SK-N-DZ (cell line): Measurements from ENCODE around the gene PSMD5.
A peak's percentile ranks its signal among the peaks of the same experiment; 100 is the strongest.

Source experiments
- DNase-seq: peaks from one replicate; pipeline ENCODE4 v3.0.0-alpha.2; 2015; ENCODE audit warnings: low spot score

PSMD5 gene

DNA sequence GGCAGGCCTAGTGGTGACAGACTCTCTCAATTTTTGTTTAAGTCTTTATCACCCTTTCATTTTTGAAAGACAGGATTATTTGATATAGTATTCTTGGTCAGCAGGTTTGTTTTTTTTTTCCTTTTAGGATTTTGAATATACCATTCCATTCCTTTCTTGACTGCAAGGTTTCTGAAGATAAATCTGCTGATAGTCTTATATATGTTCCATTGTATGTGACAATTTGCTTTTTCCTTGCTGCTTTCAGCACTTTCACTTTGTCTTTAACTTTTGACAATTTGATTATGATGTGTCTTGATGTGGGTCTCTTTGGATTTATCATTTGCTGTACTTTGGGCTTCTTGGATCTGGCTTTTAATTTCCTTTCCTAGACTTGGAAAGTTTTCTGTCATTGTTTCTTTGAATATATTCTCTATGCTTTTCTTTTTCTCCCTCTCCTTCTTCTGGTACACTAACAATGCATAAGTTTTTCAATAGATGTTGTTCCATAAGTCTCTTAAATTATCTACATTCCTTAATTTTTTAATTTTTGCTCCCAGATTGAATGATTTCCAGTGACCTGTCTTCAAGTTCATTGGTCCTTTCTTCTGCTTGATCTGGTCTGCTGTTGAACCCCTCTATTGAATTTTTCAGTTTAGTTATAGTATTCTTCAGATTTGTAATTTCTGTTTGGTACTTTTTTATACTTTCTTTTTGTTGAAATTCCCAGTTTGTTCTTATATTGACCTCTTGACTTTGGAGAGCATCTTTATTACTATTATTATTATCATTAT, 34.9 kb downstream of the PSMD5 start:
- DNase-seq = no peak

DNA sequence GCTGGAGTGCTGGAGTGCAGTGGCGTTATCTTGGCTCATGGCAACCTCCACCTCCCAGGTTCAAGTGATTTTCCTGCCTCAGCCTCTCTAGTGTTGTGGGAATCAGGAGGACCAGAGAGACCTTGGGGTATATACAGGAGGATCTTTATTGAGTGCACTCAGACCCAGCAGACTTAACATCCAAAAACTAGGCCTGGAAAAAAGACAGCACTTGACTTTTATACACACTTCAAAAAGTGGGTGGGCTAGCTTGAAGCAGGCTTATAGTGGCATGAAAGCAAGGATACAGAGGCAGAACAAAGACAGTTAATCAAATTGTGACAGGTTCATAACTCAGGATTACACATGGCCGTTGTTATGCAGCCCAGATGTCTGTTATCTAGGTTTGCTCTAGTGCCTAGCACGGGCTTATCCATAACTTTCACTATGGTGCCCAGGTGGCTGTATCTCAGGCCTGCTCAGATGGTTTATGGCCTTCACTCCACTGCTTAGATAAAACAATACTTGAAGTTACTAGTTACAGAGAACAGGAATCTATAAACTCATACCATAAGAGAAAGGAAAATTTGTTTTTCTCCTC, 37.8 kb downstream of the PSMD5 start:
- peak; percentile 5 for DNase-seq

DNA sequence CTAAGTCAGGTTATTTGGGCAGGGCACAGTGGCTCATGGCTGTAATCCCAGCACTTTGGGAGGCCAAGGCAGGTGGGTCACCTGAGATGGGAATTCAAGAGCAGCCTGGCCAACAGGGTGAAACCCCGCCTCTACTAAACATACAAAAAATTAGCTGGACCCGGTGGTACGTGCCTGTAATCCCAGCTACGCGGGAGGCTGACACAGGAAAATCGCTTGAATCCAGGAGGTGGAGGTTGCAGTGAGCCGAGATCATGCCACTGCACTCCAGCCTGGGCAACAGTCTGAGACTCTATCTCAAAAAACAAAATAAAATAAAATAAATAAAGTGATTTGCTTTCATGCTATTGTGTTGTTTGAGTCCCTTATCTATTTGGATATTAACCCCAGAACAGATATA, 41.3 kb downstream of the PSMD5 start:
- DNase-seq = no peak

DNA sequence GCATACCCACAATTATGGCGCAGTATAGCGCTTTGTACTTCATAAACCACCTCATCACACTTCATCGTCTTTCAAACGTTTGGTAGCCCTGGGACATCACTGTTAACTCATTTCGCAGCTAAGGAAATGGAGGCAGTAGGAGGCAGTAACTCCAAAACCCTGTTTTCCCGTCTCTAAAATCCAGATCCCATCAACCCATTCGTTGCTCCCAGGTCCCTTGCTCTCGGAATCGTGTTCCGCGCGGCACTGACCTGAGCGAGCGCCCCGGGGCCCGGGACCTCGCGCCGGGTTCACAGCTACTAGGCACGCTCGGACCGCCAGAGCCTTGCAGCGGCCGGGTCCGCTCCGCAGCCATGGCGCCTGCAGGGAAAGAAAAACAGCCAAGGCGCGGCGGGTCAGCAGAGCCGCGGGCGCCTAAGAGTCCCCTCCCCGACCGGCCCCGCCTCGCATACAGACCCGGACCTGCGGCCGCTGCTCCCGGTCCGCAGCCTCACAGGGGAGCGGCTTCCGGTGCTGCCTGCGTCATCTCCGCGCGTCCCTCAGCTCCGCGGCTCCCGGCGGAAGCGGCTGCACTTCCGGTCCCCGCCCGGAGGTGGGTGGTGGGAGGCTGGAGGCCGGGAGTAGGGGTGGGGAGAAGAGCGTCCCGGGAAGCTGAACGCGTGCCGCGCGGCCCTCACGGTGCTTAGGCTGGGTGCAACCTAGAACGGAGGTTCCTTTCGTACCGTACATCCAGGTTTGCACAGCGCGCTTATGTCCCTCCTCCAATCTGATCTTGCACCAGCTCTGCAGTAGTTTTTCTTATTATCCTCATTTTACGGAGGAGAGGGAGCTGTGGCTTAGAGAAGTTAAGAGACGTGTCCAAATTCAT, 49.6 kb downstream of the PSMD5 start, which contains the start of gene FBXW2:
Gene FBXW2, minus strand, starts transcription at position 519 of the 868 bp plus-strand sequence. CDS start 5,158 bp downstream, outside the sequence.
- DNase-seq = peak; percentile 90

- DNase-seq = no peak
Observed at GRCh38 chr9:120791161-120791560, 51.6 kb downstream of the PSMD5 start.

- DNase-seq = no peak
Observed at GRCh38 chr9:120787933-120788332, 54.8 kb downstream of the PSMD5 start.

DNA sequence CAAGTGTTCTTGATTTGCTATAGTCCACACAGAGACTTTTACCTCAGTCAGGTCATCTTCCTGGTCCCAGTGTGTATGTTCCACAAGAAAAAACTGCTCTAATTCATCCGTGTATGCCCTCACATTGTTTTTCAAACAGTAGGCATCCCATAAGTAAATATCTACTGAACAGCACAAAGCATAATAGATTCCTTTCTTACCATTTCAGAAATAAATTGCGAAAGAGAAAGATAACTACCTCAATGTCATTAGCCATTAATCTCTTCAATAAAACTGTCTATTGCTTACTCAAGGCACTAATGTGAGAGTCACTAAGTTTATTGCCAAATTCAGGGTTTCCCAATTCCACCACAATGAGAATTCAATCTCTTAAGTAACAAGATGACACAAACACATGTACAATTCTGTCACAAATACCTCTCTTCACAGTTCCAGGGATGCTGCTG, 59.1 kb downstream of the PSMD5 start:
- DNase-seq = no peak

DNA sequence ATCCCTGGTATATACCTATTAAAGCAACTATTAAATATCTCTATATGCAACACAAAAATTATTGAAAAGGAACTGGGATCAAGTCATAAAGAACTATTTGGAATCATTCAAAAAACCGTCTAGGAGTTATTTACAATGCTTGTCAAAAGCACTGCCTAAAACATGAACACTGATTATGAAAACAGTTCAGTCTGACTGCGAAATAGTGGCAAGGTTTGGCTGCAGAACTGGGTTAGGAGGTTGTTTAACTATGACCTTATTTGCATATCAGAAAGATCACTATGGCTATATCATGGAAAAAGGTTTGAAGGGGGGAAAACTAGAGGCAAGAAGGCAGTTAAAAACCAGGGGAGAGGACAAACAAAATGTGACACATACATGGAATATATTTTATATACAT, 61.5 kb downstream of the PSMD5 start:
- no peak for DNase-seq

GRCh38 chr9:120780367-120780766, 62.4 kb downstream of the PSMD5 start:
- no peak for DNase-seq

GRCh38 chr9:120779227-120779626, 63.5 kb downstream of the PSMD5 start:
- DNase-seq = no peak

GRCh38 chr9:120778758-120779157, 64.0 kb downstream of the PSMD5 start:
- no peak for DNase-seq

- no peak for DNase-seq
Observed at GRCh38 chr9:120777229-120777628, 65.5 kb downstream of the PSMD5 start.

- no peak for DNase-seq
Observed at GRCh38 chr9:120776788-120777187, 65.9 kb downstream of the PSMD5 start.

DNA sequence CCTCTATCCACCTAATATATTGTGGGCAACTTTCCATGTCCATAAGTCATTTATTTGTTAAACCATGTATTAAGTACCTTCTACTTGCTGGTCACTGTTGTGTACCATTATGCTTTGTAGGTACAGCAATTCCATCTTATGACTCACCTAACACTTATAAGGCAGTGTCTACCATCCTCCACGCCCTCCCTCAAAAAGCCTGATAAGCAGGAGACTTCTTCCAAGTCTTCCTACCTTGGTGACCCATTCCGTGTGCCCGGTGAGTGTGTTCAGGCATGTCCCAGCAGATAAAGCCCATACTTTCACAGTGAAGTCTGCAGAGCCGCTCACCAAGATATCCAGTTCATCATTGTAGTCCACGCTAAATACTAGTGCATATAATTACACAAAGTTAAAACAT, 66.9 kb downstream of the PSMD5 start:
- DNase-seq = no peak

GRCh38 chr9:120774719-120775118, 68.0 kb downstream of the PSMD5 start:
- DNase-seq = no peak

- DNase-seq = no peak
Observed at GRCh38 chr9:120773256-120773655, 69.5 kb downstream of the PSMD5 start.

GRCh38 chr9:120770931-120771330, 71.8 kb downstream of the PSMD5 start:
- DNase-seq = no peak

- no peak for DNase-seq
Observed at GRCh38 chr9:120768886-120769285, 73.8 kb downstream of the PSMD5 start.

- no peak for DNase-seq
Observed at GRCh38 chr9:120768247-120768646, 74.5 kb downstream of the PSMD5 start.

DNA sequence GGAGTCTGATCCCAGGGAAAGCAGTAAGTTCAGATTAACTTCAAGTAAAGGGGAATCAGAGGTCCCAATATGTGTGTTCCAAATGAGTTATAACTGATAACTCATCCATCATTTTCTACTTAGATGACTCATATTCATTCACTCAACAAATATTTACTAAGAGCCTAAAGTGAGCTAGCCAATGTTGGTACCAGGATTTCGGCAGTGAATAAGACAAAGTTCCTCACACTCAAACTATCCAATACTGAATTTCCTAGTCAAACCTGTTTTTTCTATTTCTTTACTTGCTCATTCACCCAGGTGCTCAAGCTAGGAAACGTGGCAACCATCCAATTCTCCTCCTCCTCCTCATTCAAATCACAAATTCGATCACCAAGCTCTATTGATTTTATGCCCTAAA, 75.3 kb downstream of the PSMD5 start:
- no peak for DNase-seq
